ENCODE results near the gene KCNG1. TPM values are rescaled to one million over a fixed set of nuclear protein-coding genes. Genes with fewer than 3 reads are reported as not detected.

KCNG1 gene
- total and polyA plus RNA-seq, 8 donors: 0.19 to 11.9 (median 2.7) TPM; not detected in 4

DNA sequence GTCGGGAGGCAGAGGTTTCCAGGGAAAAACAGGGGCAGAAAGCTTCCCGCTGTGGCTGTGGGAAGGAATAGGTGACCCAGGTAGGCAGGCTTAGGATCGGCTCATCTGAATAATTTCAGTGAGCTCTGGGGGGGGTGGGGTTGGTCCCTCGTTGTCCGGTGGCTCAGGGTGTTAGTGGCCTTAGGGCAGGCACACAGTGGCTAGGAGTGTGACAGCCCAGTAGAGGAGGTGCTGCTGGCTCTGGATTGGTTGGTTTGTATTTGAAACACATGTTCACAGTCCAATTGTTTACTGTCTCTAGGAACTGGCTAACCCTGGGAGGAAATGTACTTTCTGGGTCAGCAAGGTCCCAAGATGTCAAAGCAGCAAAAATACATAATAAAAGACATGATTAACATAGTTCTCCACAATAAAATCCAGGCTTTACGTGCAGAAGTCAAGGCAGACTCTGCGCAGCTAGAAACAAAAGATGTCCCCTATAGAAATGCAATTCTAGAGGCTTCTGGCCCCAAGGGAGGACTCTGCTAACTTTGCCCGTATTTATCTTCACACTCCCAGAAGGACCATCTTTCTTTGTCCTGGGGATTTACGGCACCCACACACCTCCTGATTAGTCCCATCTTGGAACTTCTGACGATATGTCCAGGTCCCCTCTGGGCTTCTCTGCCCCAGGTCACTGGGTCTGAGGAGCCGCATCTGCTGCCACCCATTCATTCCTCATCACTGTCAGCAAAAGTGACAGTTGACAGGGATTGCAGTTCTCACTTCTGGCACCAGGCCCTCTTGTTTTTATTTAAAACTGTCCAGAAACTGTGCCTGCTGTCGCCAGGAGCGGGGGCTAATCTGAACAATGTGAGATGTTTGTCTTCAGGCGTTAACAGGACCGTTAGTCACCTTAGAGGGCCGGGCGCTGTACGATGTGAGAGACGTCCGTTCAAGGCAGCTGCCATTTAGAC is 45.6 kb downstream of the KCNG1 start:
- no peak overlapping the region for H3K4me3 ChIP-seq
- intact Hi-C loops (cut with DNase I; ENCODE audit: low total_unique reads): no loop called here
- no peak for DNase-seq
- no peaks in the 10 kb centered on the region for H3K36me3 ChIP-seq
- 47 to 54% (median 48%) methylated on average over 20 of the region's 20 CpGs for WGBS, 5 donors
- H3K27ac ChIP-seq: no peak overlapping the region
- H3K27me3 ChIP-seq: peaks cover 0 to 62% (median 4%) of the 10 kb centered on the region in 3 donors
- H3K4me1 ChIP-seq: peaks cover 0 to 14% (median 11%) of the 10 kb centered on the region in 4 donors
- H3K9me3 ChIP-seq: no peaks in the 10 kb centered on the region
- TF ChIP-seq EP300 (IDR thresholded peaks at IDR 0.05) (no peak), POLR2AphosphoS5 (IDR thresholded peaks at IDR 0.05) (no peak), POLR2A (IDR thresholded peaks at IDR 0.05) (no peak)
- TF ChIP-seq, protein P1, sequence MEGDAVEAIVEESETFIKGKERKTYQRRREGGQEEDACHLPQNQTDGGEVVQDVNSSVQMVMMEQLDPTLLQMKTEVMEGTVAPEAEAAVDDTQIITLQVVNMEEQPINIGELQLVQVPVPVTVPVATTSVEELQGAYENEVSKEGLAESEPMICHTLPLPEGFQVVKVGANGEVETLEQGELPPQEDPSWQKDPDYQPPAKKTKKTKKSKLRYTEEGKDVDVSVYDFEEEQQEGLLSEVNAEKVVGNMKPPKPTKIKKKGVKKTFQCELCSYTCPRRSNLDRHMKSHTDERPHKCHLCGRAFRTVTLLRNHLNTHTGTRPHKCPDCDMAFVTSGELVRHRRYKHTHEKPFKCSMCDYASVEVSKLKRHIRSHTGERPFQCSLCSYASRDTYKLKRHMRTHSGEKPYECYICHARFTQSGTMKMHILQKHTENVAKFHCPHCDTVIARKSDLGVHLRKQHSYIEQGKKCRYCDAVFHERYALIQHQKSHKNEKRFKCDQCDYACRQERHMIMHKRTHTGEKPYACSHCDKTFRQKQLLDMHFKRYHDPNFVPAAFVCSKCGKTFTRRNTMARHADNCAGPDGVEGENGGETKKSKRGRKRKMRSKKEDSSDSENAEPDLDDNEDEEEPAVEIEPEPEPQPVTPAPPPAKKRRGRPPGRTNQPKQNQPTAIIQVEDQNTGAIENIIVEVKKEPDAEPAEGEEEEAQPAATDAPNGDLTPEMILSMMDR (IDR thresholded peaks at IDR 0.05): no peak

DNA sequence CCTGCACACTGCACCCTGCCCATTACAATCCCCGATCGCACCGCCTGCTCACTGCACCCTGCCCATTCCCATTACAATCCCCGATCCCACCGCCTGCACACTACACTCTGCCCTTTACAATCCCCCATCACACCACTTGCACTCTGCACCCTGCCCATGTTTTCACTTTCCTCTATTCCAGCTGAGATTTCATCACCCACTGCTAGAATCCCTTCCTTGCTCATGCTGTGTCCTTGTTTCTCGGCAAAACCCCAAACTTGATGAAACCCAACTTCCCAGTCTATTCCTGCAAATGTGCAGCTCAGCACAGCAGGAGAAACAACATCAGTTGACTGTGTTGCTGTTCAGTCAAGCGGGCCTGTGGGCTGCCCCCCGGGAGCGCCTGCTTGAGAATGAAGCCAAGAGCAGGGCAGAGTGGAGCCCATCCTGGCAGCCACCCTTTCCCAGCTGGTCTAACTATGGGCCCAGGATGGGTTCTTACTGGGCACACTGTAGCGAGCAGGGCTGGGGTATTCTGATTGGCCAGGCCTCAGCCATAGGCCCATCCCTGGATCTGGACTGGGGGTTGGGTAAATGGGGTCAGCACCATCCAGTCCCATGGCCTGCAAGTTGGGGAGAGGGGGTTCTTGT is 47.1 kb downstream of the KCNG1 start:
- no peak overlapping the region for H3K27ac ChIP-seq
- H3K4me1 ChIP-seq: no peaks in the 10 kb centered on the region
- no peaks in the 10 kb centered on the region for H3K9me3 ChIP-seq
- H3K4me3 ChIP-seq: no peak overlapping the region
- H3K27me3 ChIP-seq: peaks cover 0 to 47% (median 0%) of the 10 kb centered on the region in 3 donors
- WGBS, 5 donors: 85 to 94% (median 91%) methylated on average over 10 of the region's 10 CpGs
- DNase-seq: no peak
- intact Hi-C loops (cut with DNase I; ENCODE audit: low total_unique reads): no loop called here
- no peak for TF ChIP-seq POLR2AphosphoS5 (IDR thresholded peaks at IDR 0.05)
- TF ChIP-seq, protein P1 (IDR thresholded peaks at IDR 0.05): no peak
- no peaks in the 10 kb centered on the region for H3K36me3 ChIP-seq

DNA sequence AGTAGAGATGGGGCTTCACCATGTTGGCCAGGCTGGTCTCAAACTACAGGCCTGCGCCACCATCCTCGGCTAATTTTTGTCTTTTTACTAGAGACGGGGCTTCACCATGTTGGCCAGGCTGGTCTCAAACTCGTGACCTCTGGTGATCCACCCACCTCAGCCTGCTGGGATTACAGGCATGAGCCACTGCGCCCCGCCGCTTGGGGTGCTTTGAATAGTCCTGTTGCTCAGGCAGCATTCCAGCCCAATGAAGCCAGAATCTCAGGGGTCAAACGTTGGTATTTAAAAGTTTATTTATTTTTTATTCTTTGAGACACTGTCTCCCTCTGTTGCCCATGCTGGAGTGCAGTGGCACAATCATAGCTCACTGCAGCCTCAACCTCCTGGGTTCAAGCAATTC is 53.0 kb downstream of the KCNG1 start:
- no peak for DNase-seq
- TF ChIP-seq POLR2AphosphoS5 (IDR thresholded peaks at IDR 0.05): no peak
- TF ChIP-seq, protein P1 (IDR thresholded peaks at IDR 0.05): no peak
- no peaks in the 10 kb centered on the region for H3K27me3 ChIP-seq
- H3K4me3 ChIP-seq: no peak overlapping the region
- no peak overlapping the region for H3K27ac ChIP-seq
- WGBS, 5 donors: 66 to 78% (median 70%) methylated on average over 8 of the region's 8 CpGs
- H3K9me3 ChIP-seq: no peaks in the 10 kb centered on the region
- intact Hi-C loops (cut with DNase I; ENCODE audit: low total_unique reads): no loop called here
- H3K4me1 ChIP-seq: no peaks in the 10 kb centered on the region
- H3K36me3 ChIP-seq: no peaks in the 10 kb centered on the region

DNA sequence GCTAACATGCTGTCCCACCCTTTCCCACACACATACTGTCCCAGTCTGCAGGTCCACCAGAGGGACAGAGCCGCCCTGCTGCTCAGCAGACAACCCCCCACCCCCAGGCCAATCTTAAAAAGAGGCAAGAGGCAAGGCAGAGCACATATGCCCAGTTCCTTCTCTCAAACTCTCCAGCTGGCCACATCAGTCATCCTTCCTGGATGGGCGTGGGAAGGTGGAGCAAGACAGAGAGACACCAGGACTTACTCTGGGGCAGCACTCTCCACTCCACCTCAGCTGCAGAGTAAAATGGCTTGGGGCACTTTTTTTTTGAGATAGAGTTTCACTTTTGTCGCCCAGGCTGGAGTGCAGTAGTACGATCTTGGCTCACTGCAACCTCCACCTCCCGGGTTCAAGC is 53.5 kb downstream of the KCNG1 start:
- Histone ChIP-seq H3K9me3 (no peaks in the 10 kb centered on the region), H3K36me3 (no peaks in the 10 kb centered on the region), H3K4me3 (no peak overlapping the region), H3K27ac (no peak overlapping the region), H3K4me1 (no peaks in the 10 kb centered on the region), H3K27me3 (no peaks in the 10 kb centered on the region)
- 71 to 84% (median 79%) methylated on average over 5 of the region's 5 CpGs for WGBS, 5 donors
- TF ChIP-seq POLR2AphosphoS5 (IDR thresholded peaks at IDR 0.05) (no peak), POLR2A (IDR thresholded peaks at IDR 0.05) (no peak), EP300 (IDR thresholded peaks at IDR 0.05) (no peak)
- TF ChIP-seq, protein P1 (IDR thresholded peaks at IDR 0.05): no peak
- DNase-seq: no peak
- intact Hi-C loops (cut with DNase I; ENCODE audit: low total_unique reads): no loop called here

Data from stomach (tissue), 9 donors.